ENCODE measurements around the gene SPARC.
A peak's percentile ranks its signal among the peaks of the same experiment; 100 is the strongest.
"Not testable (repeated sequence)": the region's sequence is repeated elsewhere in the genome, so short reads cannot be mapped to it uniquely, and the experiment has no call there.

The SPARC gene

GRCh38 chr5:151682751-151683331 lies 3.9 kb downstream of the SPARC start:
- Histone ChIP-seq H3K9ac (ENCODE audit: low read length) (no peak overlapping the region), H3K4me1 (ENCODE audit: control insufficient read depth, insufficient read depth, low read length) (peaks cover 40% of the 10 kb centered on the region), H3K4me3 (ENCODE audit: low read length) (no peak overlapping the region), H3K27me3 (ENCODE audit: control insufficient read depth, insufficient read depth, low read length) (no peaks in the 10 kb centered on the region), H3K27ac (ENCODE audit: low read depth, low read length) (peak overlapping the region; percentile 38), H3K36me3 (ENCODE audit: control insufficient read depth, insufficient read depth, low read length) (no peaks in the 10 kb centered on the region)

GRCh38 chr5:151682240-151682639 lies 4.5 kb downstream of the SPARC start:
- peak overlapping the region; percentile 38 for H3K27ac ChIP-seq (ENCODE audit: low read depth, low read length)
- peak overlapping the region; percentile 17 for H3K4me3 ChIP-seq (ENCODE audit: low read length)
- peaks cover 42% of the 10 kb centered on the region for H3K4me1 ChIP-seq (ENCODE audit: control insufficient read depth, insufficient read depth, low read length)
- no peaks in the 10 kb centered on the region for H3K27me3 ChIP-seq (ENCODE audit: control insufficient read depth, insufficient read depth, low read length)
- H3K36me3 ChIP-seq (ENCODE audit: control insufficient read depth, insufficient read depth, low read length) = no peaks in the 10 kb centered on the region
- no peak overlapping the region for H3K9ac ChIP-seq (ENCODE audit: low read length)

- peak overlapping the region; percentile 18 for H3K4me3 ChIP-seq (ENCODE audit: low read length)
- peak overlapping the region; percentile 43 for H3K27ac ChIP-seq (ENCODE audit: low read depth, low read length)
- H3K27me3 ChIP-seq (ENCODE audit: control insufficient read depth, insufficient read depth, low read length) = no peaks in the 10 kb centered on the region
- peaks cover 48% of the 10 kb centered on the region for H3K4me1 ChIP-seq (ENCODE audit: control insufficient read depth, insufficient read depth, low read length)
- no peak overlapping the region for H3K9ac ChIP-seq (ENCODE audit: low read length)
- H3K36me3 ChIP-seq (ENCODE audit: control insufficient read depth, insufficient read depth, low read length) = no peaks in the 10 kb centered on the region
Observed at GRCh38 chr5:151680944-151681427, 5.7 kb downstream of the SPARC start.

- not testable (repeated sequence) for H3K36me3 ChIP-seq (ENCODE audit: control insufficient read depth, insufficient read depth, low read length); H3K4me3 ChIP-seq (ENCODE audit: low read length); H3K27ac ChIP-seq (ENCODE audit: low read depth, low read length); H3K27me3 ChIP-seq (ENCODE audit: control insufficient read depth, insufficient read depth, low read length); H3K9ac ChIP-seq (ENCODE audit: low read length)
- H3K4me1 ChIP-seq (ENCODE audit: control insufficient read depth, insufficient read depth, low read length) = peaks cover 54% of the 10 kb centered on the region
Observed at GRCh38 chr5:151680156-151680505, 6.6 kb downstream of the SPARC start.

GRCh38 chr5:151679421-151680155 lies 7.1 kb downstream of the SPARC start:
- H3K9ac ChIP-seq (ENCODE audit: low read length) = no peak overlapping the region
- peak overlapping the region; percentile 51 for H3K27ac ChIP-seq (ENCODE audit: low read depth, low read length)
- H3K36me3 ChIP-seq (ENCODE audit: control insufficient read depth, insufficient read depth, low read length) = no peaks in the 10 kb centered on the region
- peaks cover 53% of the 10 kb centered on the region for H3K4me1 ChIP-seq (ENCODE audit: control insufficient read depth, insufficient read depth, low read length)
- H3K27me3 ChIP-seq (ENCODE audit: control insufficient read depth, insufficient read depth, low read length) = no peaks in the 10 kb centered on the region
- no peak overlapping the region for H3K4me3 ChIP-seq (ENCODE audit: low read length)

- peaks cover 46% of the 10 kb centered on the region for H3K4me1 ChIP-seq (ENCODE audit: control insufficient read depth, insufficient read depth, low read length)
- peak overlapping the region; percentile 50 for H3K27ac ChIP-seq (ENCODE audit: low read depth, low read length)
- no peak overlapping the region for H3K4me3 ChIP-seq (ENCODE audit: low read length)
- H3K9ac ChIP-seq (ENCODE audit: low read length) = no peak overlapping the region
- no peaks in the 10 kb centered on the region for H3K27me3 ChIP-seq (ENCODE audit: control insufficient read depth, insufficient read depth, low read length)
- H3K36me3 ChIP-seq (ENCODE audit: control insufficient read depth, insufficient read depth, low read length) = no peaks in the 10 kb centered on the region
Observed at GRCh38 chr5:151678713-151679112, 8.0 kb downstream of the SPARC start.

- Histone ChIP-seq H3K27ac (ENCODE audit: low read depth, low read length) (peak overlapping the region; percentile 50), H3K9ac (ENCODE audit: low read length) (no peak overlapping the region), H3K36me3 (ENCODE audit: control insufficient read depth, insufficient read depth, low read length) (no peaks in the 10 kb centered on the region), H3K4me3 (ENCODE audit: low read length) (no peak overlapping the region), H3K27me3 (ENCODE audit: control insufficient read depth, insufficient read depth, low read length) (no peaks in the 10 kb centered on the region), H3K4me1 (ENCODE audit: control insufficient read depth, insufficient read depth, low read length) (peaks cover 39% of the 10 kb centered on the region)
Observed at GRCh38 chr5:151677776-151678545, 8.8 kb downstream of the SPARC start.

GRCh38 chr5:151676719-151677118 lies 10.0 kb downstream of the SPARC start:
- Histone ChIP-seq H3K4me3 (ENCODE audit: low read length) (no peak overlapping the region), H3K9ac (ENCODE audit: low read length) (no peak overlapping the region), H3K4me1 (ENCODE audit: control insufficient read depth, insufficient read depth, low read length) (peaks cover 41% of the 10 kb centered on the region), H3K27me3 (ENCODE audit: control insufficient read depth, insufficient read depth, low read length) (no peaks in the 10 kb centered on the region), H3K36me3 (ENCODE audit: control insufficient read depth, insufficient read depth, low read length) (peaks cover 3% of the 10 kb centered on the region), H3K27ac (ENCODE audit: low read depth, low read length) (peak overlapping the region; percentile 33)

GRCh38 chr5:151676314-151676712 lies 10.4 kb downstream of the SPARC start:
- peaks cover 3% of the 10 kb centered on the region for H3K36me3 ChIP-seq (ENCODE audit: control insufficient read depth, insufficient read depth, low read length)
- peak overlapping the region; percentile 53 for H3K27ac ChIP-seq (ENCODE audit: low read depth, low read length)
- H3K4me1 ChIP-seq (ENCODE audit: control insufficient read depth, insufficient read depth, low read length) = peaks cover 45% of the 10 kb centered on the region
- no peak overlapping the region for H3K9ac ChIP-seq (ENCODE audit: low read length)
- no peaks in the 10 kb centered on the region for H3K27me3 ChIP-seq (ENCODE audit: control insufficient read depth, insufficient read depth, low read length)
- no peak overlapping the region for H3K4me3 ChIP-seq (ENCODE audit: low read length)

- Histone ChIP-seq H3K27me3 (ENCODE audit: control insufficient read depth, insufficient read depth, low read length) (no peaks in the 10 kb centered on the region), H3K4me1 (ENCODE audit: control insufficient read depth, insufficient read depth, low read length) (peaks cover 45% of the 10 kb centered on the region), H3K4me3 (ENCODE audit: low read length) (no peak overlapping the region), H3K27ac (ENCODE audit: low read depth, low read length) (peak overlapping the region; percentile 53), H3K9ac (ENCODE audit: low read length) (no peak overlapping the region), H3K36me3 (ENCODE audit: control insufficient read depth, insufficient read depth, low read length) (peaks cover 3% of the 10 kb centered on the region)
Observed at GRCh38 chr5:151675611-151676313, 11.0 kb downstream of the SPARC start.

- H3K9ac ChIP-seq (ENCODE audit: low read length) = no peak overlapping the region
- H3K27me3 ChIP-seq (ENCODE audit: control insufficient read depth, insufficient read depth, low read length) = no peaks in the 10 kb centered on the region
- peak overlapping the region; percentile 53 for H3K27ac ChIP-seq (ENCODE audit: low read depth, low read length)
- peaks cover 3% of the 10 kb centered on the region for H3K36me3 ChIP-seq (ENCODE audit: control insufficient read depth, insufficient read depth, low read length)
- peaks cover 50% of the 10 kb centered on the region for H3K4me1 ChIP-seq (ENCODE audit: control insufficient read depth, insufficient read depth, low read length)
- no peak overlapping the region for H3K4me3 ChIP-seq (ENCODE audit: low read length)
Observed at GRCh38 chr5:151674626-151675610, 11.8 kb downstream of the SPARC start.

All from rectal smooth muscle tissue (tissue), 1 donor.